GM23248 (cell line): Measurements from ENCODE around the gene SCAPER.

Experiments
- EZH2 ChIP-seq: fragments of 200-600 bp; sonication (generic); IDR thresholded peaks from 2 replicates; pipeline ENCODE4 v1.6.1; 2018; ENCODE audit warnings: antibody characterized with exemption, mild to moderate bottlenecking; ENCODE audit not compliant: insufficient read depth, poor library complexity, severe bottlenecking
- EZH2phosphoT487 ChIP-seq: fragments of 200-600 bp; sonication (generic); IDR thresholded peaks from 2 replicates; pipeline ENCODE4 v1.6.1; 2018; ENCODE audit warnings: antibody characterized with exemption, moderate library complexity, mild to moderate bottlenecking, low read depth; ENCODE audit not compliant: insufficient read depth

DNA sequence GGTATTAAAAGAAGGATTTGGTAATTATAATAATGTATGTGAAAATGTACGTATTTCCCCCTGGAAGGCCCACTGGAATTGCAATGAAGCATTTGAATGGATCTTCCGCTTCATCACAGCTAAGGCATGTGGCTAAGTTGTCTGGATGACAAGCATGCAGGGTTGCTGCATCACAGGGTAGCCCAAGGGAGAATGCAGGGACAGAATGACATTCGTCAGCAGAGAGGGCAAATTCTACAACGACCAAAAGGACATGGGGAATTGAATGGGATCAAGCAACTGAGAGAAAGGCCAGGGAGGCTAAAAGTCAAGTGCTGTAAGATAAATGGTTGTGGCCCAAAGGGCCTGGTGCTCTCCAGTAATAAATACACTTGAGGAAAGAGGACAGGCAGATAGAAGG, 473.2 kb downstream of the SCAPER start:
- TF ChIP-seq EZH2phosphoT487 (no peak), EZH2 (no peak)
